ENCODE data around the gene BPIFB6. TPM values are rescaled to one million over a fixed set of nuclear protein-coding genes. Genes with fewer than 3 reads are reported as not detected.

BPIFB6 gene
- total RNA-seq, 1 donor from 2014 or later = not detected

DNA sequence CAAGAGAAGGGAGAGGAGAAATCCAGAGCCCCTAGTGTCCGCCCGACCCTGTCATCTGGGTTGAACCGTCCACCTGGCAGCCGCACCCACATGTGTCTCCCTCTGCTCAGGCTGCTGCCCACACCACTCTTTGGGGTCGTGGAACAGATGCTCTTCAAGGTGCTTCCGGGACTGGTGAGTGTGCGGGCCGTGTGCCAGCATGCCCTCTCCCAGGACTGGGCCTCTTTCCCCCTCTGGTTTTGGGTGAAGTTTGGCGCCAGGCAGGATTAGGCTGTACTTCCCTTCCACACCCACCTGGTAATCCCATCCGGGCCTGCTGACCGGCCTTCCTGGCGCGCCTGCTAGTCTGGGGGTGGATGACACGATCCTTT is 30.2 kb downstream of the BPIFB6 start:
- DNase-seq (ENCODE audit: low spot score) = no peak

DNA sequence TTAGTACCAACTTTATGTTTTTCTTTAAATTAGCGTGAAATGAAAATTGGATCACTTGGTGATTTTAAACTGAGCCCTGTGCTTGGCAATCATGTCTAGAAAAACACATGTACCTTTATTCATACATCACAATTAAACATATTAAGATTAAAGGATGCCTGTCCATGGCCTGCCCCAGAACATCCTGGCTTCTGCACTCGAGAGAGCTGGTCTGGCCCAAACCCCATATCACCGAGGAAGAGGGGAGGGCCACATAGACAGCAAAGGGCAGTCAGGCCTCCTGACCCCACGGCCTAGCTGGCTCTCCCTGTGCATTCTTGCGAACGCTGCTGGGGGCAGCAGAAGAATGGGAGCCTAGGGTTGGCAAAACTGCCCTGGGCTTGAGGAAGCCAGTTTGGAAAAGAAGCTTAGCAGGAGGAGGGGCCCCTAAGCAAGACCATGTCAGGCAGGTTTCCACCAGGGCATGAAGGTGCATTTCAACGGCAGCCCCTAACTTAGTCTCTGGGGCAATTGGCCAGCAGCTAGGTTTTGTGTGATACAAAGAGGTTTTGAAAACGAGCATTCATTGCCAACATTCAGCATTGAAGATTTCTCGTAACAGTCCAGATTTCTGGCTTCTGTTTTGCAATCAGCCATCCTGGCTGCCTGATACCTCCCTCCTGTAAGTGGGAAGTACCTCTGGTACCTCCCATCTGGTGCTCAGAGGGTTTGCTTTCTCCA is 30.8 kb downstream of the BPIFB6 start:
- no peak for DNase-seq (ENCODE audit: low spot score)

DNA sequence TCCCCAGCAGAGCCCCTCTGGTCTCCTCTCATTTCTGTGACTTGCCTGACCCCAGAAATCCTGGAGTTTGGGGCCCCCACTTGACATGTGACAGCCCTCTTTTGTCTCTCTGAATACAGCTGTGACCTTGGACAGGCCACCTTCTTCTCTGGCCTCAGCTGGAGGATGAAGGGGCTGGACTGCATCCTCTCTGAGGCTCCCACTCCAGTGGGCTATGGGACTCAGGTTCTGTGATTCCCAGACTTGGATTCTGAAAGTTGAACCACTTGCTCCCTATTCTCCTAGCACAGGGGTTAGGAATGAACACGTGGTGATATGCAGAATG is 31.3 kb downstream of the BPIFB6 start:
- no peak for DNase-seq (ENCODE audit: low spot score)

DNA sequence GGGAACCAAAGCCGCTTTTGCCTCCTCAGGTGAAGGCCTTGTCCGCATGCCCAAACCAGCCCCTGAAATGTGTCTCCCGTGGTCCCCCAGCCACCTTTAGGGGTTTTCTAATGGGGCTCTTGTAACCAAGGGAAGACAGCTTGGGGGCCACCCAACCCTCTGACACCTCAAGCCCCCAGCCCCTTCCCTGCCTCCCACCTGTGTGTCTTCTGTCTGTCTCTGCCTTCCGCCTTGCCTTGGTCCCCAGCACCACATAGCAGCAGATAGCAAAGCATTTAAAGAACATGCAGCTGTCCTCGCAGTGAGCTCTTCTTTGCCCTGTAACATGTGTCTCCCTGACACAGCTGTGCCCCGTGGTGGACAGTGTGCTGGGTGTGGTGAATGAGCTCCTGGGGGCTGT is 31.8 kb downstream of the BPIFB6 start:
- no peak for DNase-seq (ENCODE audit: low spot score)

DNA sequence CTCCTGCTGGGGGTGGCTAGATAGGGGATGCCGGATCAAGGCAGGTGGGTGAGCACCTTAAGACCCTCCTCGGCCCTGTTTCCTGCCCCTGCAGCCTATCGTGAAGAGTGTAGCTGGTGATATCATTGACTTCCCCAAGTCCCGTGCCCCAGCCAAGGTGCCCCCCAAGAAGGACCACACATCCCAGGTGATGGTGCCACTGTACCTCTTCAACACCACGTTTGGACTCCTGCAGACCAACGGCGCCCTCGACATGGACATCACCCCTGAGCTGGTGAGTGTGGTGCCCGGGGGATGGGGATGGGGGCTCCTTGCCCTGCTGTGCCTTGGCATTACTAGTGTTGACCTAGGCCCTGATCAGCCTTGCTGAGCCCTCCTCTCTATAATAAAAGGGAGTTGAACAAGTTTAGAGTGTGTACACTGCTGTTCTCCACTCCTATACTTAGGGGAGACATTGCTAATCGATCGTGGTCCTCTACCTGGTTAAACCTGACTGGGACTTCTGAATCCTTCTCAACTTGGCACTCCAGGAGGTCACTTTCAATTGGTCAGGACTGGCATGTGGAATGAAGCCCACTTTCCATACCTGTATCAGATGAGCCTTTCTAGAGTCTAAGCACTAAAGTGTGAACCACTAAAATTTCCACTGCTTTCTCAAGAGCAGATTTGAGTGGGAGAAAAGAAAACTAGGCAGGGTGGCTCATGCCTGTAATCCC is 33.3 kb downstream of the BPIFB6 start:
- no peak for DNase-seq (ENCODE audit: low spot score)

DNA sequence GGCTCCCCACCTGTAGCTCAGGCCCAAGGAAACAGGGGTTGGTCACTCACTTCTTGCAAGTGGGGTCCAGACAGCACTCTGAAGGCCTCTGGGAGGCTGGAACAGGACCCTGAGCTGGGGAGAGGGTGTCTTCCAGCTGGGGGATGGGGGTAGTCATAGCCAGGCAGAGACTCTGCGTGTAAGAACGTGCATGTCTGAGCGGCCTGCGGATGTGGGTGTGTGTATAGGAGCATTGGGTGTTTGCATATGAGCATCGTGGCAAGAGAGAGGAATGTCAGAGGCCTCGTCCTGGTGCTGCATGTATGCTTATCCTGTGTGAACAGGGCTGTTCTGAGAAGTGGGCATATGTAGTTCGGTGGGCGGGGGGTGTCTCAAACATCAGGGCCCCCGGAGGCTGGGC is 34.3 kb downstream of the BPIFB6 start:
- no peak for DNase-seq (ENCODE audit: low spot score)

DNA sequence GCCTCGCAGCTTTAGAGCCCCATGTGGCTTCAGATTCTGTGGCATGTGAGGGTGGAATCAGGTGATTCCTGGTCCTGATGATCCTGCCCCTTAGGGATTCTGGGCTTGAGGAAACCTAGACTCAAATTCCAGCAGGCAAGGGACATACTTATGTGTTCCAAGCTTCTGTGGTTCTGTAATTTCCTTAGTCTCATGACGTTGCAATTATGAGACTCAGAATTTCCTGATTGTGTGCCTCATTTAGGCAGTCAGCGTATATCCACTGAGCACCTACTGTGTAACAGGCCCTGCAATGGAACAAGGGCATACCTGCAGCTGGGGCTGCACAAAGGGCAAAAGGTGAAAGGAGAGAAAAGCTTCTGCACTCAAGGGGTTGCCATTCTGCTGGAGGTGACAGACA is 36.4 kb downstream of the BPIFB6 start:
- no peak for DNase-seq (ENCODE audit: low spot score)

DNA sequence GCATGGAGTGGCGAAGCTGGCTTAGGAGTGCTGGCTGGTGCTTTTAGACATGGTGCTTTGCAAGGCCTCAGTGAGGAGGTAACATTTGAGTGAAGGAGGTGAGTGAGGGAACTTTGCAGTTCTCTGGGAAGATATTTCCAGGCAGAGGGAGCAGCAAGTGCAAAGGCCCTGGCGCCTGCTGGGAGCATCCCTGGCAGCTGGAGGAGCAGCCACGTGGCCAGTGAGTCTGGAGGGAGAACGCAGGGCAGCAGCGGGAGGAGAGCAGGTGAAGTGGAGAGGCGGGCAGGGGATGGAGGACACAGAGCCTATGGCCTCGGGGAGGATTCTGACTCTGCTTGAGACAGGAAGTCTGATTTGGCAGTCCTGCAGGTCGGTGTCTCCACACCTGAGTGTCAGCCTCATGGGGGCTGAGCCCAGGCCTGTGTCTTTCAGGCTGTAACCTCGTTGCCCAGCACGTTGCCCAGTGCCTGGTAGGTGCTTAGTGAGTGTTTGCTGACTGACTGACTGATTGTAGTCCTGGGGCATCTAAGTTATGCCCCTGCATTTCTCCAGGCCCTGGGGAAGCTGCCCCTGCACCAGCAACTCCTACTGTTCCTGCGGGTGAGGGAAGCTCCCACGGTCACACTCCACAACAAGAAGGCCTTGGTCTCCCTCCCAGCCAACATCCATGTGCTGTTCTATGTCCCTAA is 36.9 kb downstream of the BPIFB6 start:
- DNase-seq (ENCODE audit: low spot score) = no peak

DNA sequence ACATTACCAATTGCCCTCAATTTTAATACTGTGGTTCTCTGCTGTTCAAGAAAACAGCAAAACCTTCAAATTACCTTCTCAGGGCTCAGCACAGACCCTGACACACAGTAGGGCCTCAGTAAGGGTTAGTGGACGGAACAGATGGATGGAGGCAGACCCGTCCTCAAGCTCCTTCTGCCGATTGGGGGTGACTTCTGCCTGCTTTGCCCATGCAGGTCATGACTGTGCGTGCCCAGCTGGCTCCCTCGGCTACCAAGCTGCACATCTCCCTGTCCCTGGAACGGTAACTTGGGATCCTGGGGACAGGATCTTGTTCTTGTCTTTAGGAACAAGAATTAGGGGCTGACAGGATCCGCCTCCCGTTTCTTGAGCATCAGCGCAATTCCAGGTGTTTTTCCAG is 38.2 kb downstream of the BPIFB6 start:
- no peak for DNase-seq (ENCODE audit: low spot score)

DNA sequence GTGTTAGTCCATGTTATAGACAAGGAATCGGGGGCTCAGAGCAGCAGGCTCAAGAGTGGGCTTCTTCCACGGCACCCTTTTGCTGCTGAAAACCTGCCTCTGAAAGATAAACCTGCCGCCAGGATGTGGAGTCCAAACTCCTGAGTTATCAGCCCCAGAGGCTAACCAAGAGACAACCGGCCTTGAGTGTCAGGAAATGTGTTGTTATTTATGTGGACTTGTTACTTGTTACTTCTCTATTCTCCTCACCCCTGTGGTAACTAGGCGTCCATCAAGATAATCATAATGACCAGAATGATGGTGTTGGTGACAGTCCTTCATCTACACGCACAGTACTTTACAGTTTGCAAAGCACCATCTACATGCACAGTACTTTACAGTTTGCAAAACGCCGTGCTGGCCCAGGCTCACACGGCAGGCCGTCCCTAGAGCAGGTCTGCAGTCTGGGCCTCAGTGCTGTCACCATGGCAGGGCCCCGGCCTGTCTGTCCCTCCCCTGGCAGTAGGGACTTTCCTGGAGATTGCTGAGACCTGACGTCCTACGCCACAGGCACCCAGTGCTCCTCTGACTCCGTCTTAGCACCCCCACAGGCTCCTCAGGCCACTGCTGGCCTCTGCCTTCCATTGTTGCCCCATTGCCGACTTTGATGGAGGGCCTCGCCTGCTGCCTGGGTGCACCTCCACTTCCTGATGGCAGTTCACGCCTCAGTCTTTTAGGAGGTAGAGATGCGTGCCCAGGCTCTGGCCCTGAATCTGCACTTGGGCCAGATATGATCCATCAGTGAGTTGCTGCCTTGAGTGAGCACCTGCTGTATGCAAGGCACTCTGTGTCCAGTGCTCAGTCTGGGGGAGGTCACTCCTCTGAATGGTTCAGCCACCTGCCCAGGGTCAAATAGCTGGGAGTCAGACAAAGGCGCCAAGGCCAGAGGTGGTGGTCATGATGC is 38.9 kb downstream of the BPIFB6 start:
- no peak for DNase-seq (ENCODE audit: low spot score)

DNA sequence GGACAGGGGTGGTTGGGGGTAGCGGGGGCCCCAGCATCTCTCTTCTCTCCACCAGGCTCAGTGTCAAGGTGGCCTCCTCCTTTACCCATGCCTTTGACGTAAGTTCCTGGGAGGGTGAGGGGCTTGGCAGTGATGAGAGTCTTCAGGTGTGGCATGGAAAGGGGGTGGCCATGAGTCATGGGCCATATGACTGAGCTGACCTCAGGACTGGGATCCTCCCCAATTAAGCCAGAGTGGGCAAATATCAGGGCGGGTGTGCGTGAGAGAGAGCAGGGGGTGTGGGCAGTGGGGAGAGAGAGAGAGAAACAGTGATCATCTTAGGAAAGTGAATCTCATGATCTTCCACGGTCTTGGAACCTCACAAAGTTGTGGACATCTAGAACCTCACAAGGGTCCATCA is 39.8 kb downstream of the BPIFB6 start:
- no peak for DNase-seq (ENCODE audit: low spot score)

DNA sequence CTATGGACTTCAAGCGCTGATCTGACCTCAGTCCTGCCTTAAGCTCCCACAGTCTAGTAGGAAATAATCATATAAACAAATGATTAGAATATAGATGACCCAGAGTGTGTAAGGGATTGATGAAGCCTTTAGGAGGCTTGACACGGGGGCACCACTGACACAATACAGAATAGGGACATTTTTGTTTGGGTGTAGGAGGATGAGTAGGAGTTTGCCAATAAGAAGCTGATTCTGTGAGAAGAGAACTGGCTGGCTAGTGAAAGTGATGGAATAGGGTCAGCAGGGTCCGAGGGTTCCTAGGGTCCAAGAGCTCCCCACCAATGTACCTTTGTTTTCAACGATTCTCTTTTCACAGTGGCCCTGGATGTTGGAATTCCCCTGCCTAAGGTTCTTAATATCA is 40.9 kb downstream of the BPIFB6 start:
- no peak for DNase-seq (ENCODE audit: low spot score)

DNA sequence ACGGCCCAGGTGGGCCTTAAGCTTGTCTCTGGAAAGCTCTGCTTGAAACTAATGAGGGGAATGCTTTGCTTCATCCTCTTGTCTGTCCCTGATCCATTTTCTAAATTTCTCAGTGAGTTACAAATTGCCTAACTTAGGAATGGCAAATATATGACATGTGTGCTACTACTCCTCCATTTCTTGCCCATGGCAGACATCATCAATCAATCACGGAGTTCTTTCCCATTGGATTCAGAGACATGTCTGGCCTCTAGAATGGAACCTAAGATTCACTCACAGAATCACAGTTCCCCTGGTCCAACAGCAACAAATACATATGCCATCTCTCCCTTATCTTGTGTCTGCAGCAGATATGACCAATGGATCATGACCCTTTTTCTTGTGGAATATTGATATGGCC is 41.4 kb downstream of the BPIFB6 start:
- no peak for DNase-seq (ENCODE audit: low spot score)

DNA sequence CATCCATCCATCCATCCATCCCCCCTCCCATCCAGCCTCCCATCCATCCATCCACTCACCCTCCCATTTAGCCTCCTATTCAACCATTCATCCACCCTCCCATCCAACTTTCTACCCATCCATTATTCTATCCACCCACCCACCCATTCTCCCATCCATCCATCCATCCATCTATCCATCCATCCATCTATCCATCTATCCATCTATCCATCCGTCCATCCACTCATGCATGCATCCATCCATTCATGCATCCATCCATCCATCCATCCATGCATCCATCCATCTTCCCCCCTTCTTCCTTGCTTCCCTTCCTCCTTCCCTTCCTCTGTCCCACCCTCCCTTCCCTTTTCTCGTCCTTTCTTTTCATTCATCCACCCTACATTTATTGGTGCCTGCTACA is 43.2 kb downstream of the BPIFB6 start:
- DNase-seq (ENCODE audit: low spot score) = no peak

DNA sequence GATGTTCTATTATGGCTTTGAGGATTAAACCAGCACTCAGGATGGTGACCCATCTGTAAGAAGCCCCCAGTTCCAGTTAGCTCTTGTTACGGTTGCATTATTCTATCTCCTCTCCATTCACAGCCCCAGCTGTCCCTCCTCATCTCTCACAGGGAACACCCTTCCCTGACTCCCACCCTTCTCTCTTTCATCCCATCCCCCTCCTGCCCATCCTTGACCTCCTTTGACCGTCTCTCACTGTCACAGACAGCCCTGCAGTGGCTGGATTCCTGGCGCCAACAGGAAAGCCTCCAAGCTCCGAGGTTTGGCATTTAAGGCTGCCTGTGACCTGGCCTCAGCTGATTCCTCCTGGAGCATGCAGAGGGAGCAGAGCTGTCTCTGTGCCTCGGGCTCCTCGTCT is 43.8 kb downstream of the BPIFB6 start:
- no peak for DNase-seq (ENCODE audit: low spot score)

DNA sequence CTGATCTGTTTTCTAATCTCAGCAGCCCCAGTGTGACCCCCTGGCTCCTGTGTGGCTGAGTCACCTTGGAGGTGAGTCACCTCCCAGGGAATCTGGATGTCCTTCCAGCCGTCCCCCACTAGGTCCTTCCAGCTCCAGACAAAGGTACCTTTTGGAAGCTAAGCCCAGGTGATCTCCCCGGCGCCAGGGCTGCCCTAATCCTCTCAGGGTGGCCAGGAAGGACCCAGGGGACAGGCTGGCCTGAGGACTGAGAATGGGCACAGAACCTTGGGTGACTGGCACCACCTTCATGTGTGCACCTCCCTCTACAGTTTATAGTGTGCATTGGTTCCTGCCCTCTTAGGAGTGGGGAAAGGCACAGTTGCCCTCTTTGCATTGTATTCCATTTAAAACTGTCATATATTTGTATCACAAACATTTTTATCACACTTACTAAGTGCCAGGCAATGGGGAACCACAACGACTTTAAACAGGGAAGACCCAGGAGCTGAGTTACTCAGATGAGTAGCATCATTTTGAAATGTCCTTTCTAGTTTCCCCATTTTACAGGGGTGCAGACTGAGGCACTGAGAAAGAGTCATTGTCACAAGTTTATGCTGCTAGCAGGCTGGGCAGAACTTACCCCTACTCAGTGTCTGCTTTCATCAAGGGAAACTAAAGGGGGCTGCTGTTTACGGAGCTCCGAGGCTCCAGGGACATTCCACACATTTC is 45.4 kb downstream of the BPIFB6 start:
- no peak for DNase-seq (ENCODE audit: low spot score)

DNA sequence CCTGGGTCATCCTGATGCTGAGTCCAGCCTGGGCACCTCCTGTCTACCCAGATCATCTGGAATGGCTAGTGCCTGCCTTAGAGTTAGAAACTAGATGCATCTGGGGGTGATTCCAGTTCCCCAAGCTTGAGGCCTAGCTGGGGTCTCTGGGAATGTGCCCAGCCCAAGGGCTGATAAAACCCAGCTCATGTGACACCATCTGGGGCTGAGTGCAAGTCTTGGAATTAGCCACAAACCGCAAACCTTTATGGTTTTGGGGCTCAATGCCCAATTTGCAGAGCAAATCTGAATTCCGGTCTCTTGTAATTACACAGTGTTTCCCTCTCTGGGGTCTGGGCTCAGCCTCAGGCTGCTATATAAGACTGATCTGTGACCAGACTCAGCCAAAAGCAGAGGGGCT is 47.8 kb downstream of the BPIFB6 start, which contains the start of gene BPIFB4:
Gene BPIFB4 (plus strand): TSS at position 385 of the 400 bp plus-strand sequence. CDS start 1,884 bp downstream, outside the sequence.
- no peak for DNase-seq (ENCODE audit: low spot score)

DNA sequence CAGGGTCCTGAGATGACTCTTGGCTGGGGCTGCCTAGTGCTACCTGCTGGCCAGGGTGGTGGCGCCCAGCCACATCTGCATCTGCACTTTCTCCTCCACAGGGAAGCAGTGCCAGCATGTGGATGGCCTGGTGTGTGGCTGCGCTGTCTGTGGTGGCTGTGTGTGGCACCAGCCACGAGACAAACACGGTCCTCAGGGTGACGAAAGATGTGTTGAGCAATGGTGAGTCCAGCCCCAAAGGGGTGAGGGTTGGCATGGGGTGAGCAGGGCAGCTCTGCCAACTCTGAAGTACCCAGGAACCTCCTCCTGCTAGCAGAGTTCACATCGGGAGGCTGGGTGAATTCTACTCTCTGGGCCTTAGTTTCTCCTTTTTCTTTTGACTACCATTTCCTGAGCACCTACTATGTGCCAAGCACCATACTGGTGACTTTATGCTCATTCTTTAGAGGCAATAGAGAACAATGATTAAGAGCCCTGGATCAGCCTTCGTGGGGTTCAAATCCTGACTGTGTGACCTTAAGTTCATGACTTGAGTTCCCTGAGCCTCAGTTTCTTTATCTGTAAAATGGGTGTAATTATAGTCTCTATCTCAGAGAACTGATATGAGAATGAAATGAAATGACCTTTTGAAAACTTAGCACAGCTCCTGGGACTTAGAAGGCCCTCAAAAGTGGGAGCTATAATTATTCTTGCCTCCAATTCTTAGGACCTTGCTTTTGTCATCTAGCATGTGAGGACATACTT is 50.1 kb downstream of the BPIFB6 start:
- DNase-seq (ENCODE audit: low spot score) = no peak

DNA sequence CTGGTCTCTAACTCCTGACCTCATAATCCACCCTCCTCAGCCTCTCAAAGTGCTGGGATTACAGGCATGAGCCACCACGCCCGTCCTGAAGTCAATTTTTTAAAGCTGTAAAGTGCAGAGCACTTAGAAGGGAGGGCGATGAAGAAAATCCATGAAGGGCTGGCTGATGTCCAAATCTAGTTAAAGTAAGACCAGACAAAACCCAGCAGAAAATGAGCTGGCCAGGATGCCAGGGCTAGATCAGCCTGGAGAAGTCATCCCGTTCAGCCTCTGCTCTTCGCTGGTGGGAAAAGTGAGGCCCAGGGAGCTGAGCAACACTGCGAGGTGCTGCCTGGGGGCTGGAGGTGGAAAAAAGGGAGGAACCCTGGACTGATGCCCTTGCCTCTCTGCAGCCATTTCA is 51.1 kb downstream of the BPIFB6 start:
- DNase-seq (ENCODE audit: low spot score) = no peak

DNA sequence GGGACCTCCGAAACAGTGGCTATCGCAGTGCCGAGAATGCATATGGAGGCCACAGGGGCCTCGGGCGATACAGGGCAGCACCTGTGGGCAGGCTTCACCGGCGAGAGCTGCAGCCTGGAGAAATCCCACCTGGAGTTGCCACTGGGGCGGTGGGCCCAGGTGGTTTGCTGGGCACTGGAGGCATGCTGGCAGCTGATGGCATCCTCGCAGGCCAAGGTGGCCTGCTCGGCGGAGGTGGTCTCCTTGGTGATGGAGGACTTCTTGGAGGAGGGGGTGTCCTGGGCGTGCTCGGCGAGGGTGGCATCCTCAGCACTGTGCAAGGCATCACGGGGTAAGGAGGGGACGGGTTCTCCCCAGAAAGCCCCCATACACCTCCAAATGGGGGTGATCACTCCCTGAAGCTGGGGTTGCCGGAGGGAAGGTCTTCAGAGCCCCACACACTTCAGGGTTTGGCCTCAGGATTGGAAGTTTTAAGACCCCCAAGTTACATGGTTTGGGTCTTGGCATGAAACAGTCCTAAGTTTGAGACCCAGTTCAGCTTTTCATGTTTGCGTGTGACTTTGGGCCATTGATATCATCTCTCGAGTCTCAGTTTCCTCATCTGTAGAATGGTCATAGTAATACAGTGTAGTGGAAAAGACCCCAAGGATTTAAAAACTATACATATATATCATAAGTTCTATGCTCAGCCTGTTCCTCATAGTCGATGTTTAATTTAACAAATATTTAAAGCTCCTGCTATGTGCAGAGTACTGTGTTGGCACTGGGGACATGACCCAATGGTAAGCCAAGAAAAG is 52.3 kb downstream of the BPIFB6 start:
- DNase-seq (ENCODE audit: low spot score) = no peak
